Measurements from ENCODE around the gene POM121L2. TPM values are rescaled to one million over a fixed set of nuclear protein-coding genes. Genes with fewer than 3 reads are reported as not detected.

Gene POM121L2
- under 1 TPM in 1 of 2 donors, not detected in 1; 0.11 TPM for total RNA-seq
- long read RNA-seq, result 0 reads

DNA sequence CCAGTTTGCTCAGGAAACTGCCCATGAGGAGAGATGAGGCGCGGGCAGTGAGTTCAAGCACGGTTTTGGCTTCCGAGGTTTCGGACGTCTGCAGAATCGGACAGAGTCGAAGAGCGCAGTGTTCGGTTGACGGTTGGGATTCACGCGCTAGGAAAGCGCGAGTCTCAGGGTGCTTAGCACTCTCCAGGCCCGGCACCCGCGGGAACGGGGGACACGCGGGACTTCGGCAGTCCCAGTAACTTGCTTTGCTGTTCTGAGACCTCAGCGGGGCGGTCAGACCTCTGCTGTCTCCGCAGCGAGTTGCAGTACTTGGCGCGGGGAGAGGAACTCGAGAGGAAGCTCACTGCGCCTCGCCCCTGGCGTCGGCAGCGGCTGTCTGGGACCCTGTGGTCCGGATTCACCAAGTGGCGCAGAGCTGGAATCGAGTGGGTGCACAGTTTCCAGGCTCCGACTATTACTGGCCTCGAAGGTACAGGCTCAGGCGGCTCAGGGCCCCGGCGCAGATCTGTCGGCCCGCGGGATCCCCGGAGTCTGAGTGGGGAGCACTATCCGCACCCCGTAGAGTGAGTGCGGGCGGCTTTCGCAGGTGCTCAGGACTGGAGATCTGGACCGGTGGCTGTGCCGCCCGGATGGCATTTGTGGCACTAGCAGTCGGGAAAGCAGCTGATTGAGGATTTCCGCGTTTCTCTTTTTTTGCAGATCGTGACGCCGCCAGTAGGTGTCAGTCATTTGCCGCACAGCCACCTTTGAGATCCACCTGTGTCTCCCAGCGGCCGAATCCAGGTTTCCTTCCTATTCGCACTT is at the start of gene POM121L2:
TSS of gene POM121L2 (minus strand) at position 128 of the 804 bp plus-strand sequence. CDS start at position 25, 103 bp downstream.
- ATAC-seq, result peak; percentile 95
- intact Hi-C loops (cut with DNase I, micrococcal nuclease), result no loop called here

DNA sequence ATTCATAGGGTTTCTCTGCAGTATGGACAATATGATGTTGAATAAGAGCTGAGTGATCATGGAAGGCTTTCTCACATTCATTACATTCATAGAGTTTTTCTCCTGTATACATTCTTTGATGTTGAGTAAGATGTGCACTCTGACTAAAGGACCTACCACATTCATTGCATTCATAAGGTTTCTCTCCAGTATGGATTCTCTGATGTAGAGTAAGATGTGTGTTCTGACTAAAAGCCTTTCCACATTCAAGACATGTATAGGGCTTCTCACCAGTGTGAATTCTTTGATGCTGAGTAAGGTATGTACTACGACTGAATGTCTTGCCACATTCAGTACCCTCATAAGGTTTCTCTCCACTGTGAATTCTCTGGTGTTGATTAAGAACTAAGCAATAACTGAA is 47.2 kb upstream of the POM121L2 start:
- ATAC-seq, result no peak
- no peak for DNase-seq
- intact Hi-C loops (cut with DNase I, micrococcal nuclease), result no loop called here

More for the DNA sequence above, at the start of gene POM121L2:
- DNase-seq, result peak; percentile 67 to 82

DNA sequence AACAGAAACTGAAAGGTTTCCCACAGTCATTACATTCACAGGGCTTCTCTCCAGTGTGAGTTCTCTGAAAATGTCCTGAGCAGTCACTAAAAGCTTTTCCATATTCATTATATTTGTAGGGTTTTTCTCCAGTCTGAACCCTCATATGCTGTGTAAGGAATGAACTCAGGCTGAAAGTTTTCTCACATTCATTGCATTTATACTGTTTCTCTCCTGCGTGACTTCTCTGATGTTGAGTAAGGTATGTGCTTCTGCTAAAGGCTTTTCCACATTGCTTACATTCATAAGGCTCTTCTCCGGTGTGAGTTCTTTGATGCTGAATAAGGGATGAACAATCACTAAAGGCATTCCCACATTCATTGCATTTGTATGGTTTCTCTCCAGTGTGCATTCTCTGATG is 46.7 kb upstream of the POM121L2 start:
- DNase-seq (no peak), ATAC-seq (no peak)
- intact Hi-C loops (cut with DNase I, micrococcal nuclease), result no loop called here

DNA sequence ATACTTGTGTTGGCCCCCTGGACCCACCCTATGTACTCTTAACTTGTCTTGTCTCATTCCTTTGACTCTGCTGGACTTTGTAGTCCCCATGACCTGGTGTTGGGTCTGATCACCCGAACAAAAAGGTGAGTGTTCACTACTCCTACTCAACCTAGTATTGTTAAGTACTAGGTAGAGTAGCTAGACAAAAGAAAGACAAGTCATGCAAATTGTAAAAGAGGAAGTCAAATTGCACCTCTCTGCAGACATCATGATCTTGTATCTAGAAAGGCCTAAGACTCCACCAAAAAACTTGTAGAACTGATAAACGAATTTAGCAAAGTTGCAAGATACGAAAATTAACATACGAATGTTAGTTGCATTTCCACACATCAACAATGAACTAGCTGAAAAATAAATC is 40.8 kb upstream of the POM121L2 start:
- intact Hi-C loops (cut with DNase I, micrococcal nuclease), result no loop called here
- ATAC-seq, result no peak
- DNase-seq, result no peak

DNA sequence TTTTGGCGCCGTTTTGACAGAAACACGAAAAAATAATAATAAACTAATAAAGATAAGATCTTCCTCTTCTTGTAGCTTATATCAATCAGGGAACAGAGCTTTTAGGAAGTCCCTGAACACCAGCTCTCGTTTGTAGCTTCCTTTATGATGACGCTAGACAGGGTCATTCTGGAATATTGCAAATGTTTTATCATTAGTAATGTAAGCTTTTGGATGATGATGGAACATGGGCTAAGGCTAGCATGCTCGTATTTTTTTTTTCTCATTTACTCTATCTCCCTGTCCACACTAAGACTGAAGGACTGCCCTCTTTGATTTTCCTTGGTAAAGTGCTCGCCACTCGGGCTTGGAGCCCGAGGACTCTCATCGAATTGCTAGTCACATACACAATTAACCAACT is 22.1 kb upstream of the POM121L2 start:
- DNase-seq (no peak), ATAC-seq (no peak)
- intact Hi-C loops (cut with DNase I, micrococcal nuclease), result no loop called here

DNA sequence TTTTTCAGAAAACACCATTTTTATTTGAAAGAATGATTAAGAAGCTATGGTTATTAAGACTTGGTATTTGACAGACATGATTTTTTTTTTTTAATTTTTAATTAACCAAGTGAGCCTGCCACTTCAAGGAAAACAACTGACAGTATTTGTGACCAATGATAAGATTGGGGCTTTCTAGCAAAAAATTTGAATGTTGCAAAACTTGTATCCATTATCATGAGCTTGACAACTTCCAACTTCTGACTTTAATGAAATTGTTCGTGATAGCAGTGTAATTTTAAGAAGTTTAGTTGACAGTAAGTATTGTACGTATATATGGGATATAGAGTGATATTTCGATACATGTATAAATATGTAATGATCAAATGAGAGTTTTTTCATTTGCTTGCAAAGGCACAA is 21.6 kb upstream of the POM121L2 start:
- intact Hi-C loops (cut with DNase I, micrococcal nuclease), result no loop called here
- DNase-seq (no peak), ATAC-seq (no peak)

DNA sequence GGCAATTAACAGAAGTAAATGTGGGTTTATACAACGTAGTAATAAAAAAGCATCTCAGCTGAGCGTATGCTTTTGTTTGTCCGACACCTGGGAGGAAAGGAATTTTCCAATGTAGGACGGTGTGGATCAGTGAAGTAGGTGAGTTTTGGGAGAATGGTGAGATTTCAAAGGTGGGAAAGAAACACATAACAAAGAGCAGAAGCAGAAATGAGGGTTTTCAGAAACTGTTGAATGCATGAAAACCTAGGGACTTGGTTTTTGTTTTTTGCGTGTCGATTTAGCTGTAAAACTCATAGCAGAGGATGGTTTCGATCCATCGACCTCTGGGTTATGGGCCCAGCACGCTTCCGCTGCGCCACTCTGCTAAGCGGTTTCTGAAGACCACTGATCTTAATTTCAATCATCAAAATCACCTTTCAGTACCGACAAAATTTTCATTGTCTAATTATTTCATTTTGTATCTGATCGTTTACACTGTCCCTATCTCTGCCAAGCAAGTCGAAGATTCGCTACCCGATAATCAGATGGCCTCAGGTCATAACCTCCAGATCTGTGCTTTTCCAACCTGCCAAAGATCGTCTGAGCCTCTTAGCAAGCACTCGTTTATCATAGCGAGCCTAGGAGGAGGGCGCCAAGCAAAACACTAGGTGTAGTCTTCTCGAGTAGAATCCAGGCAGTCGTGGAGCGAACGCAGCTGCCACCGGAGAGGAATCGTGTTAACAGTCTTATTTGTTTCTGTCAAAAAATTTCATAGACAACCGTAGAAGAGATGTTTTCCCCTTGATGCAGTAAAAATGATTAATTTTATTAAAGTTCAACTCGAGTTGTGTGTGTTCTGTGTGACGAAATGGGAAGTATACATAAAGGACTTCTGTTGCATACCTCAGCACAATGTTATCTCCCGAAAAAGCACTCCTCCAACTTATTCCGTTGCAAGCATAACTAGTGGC is 20.9 kb upstream of the POM121L2 start:
- intact Hi-C loops (cut with DNase I, micrococcal nuclease), result no loop called here

DNA sequence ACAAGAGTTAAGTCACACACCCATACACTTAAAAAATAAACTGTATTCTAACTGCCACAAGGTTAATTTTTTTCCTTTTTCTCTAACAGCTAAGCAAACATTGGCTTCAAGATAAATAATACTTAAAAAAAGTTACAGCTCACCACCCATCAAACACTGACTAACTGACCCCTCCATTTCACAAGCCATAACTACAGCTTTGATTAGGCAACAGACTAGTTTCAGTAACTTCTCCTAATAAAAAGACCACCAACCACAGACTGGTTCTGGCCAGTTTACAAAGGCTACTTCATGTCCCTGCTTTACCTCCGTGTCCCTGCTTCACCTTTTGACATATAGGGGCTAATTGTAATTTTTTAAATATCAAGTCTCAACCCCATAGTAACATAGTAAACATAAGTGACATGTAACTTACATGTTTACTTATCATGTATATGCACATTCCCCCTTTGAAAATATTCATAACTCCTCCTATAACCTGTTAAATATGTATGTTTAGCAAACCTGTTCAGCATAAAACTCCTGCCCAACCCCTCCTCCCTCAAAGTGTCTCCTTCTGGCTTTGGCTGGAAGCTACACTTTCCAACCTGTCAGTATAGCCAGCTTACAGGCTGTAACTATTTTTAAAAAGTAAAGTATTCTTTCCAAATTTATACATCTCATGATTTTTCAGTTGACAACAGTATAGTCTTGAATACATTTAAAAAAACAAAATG is 15.1 kb upstream of the POM121L2 start:
- ATAC-seq, result no peak
- intact Hi-C loops (cut with DNase I, micrococcal nuclease), result no loop called here
- no peak for DNase-seq

More for the DNA sequence above, 20.9 kb upstream of the POM121L2 start:
- DNase-seq, result peak in 1 of 2 donors; percentile 5
- no peak for ATAC-seq

DNA sequence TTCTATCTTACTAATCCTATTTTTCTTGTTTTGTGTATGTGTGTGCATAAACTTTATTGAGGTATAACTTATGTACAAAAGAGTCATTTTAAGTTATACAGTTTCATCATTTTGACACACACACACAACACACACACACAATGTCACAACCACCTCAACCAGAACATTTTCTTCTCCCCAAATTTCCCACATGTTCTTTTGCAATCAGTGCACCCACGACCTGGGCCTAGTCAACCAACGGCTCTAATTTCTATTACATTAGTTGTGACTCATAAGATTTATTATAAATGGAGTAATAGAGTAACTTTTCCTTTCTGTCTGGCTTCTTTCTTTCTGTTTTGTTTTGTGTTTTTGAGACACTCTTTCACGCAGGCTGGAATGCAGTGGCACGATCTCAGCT is 9.8 kb upstream of the POM121L2 start:
- ATAC-seq, result no peak
- intact Hi-C loops (cut with DNase I, micrococcal nuclease), result no loop called here
- DNase-seq, result no peak

DNA sequence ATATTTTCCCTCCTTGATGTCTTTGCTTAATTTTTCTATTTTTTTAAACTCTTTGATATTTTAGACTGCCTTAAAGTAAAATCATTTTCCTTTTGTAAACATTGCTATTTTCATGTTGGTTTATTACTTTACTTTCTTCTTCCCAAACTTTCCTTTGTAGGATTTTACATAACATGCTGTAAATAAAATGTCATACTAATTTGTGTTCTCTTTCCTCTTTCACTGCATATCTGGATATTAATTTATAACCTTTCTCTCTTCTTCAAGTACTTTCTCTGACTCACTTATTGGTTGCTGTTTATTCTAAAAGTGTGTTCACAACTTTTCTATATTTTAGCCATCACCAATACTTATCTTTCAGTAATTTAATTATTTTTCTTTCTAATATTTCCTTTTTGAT is 9.3 kb upstream of the POM121L2 start:
- ATAC-seq, result no peak
- intact Hi-C loops (cut with DNase I, micrococcal nuclease), result no loop called here
- DNase-seq, result no peak

DNA sequence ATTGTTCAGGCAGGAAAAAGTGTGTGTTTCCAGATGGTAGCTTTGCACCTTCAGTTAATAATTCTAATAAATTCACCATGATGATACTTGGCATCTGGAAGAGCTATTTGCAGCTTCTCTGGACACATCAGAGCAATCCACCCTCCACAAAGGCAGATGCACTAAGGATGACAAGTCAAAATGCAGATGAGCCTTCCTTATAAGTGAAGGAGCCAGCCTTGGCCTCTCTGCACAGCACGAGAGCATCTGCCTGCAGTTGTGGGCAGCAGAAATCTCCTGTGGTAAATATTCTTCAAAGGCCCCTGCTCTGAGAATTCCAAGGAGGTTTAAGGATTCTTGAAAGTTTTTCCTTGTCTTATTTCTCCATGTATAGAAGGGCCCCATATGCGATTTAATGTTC is 6.9 kb upstream of the POM121L2 start:
- intact Hi-C loops (cut with DNase I, micrococcal nuclease), result no loop called here
- no peak for ATAC-seq
- DNase-seq, result no peak

DNA sequence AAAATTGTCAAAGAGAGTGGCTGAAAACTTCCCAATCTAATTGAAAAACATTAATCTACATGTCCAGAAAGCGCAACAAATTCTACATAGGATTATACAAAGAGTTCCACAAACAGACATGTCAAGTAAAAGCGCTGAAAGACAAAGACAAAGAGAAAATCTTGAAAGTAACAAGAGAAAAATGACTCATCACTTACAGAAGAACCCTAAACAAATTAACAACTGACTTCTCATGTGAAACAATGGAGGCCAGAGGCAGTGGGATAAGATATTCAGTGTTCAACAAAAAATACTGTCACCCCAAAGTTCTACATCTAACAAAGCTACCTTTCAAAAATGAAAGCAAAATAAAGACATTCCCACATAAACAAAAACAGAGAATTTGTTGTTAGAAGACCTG is 2.0 kb upstream of the POM121L2 start:
- DNase-seq, result no peak
- intact Hi-C loops (cut with DNase I, micrococcal nuclease), result no loop called here
- ATAC-seq, result no peak

DNA sequence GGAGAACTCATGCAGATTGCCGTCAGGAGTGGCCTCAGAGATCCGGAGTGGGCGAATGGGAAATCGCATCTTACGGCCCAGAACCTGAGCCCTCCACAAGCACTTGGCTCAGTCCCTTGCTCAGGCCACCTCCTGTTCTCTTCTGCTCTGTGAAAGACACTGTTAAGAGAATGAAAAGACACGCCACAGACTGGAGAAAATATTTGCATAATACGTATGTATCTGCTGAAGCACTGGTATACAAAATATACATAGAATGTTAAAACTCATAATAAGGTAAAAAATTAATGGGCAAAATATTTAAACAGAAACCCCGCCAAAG is 838 bp upstream of the POM121L2 start:
- no peak for ATAC-seq
- intact Hi-C loops (cut with DNase I, micrococcal nuclease), result no loop called here
- no peak for DNase-seq

DNA sequence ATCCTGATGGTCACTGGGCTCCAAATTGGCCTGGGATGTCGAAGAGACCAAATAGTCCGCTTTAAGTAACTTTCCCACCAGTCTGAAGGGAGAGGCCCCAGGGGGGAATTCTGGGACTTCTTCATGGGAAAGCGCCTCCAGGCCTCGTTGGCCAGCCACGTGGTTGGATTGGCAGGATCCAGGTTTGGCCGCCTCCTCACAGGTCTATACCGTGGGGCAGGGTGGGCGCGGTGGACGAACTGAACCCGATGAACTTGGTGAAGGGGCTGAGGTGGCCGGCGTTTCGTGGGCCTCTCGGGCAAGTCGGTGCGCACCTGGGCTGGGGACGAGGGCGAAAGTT is 297 bp downstream of the POM121L2 start:
- intact Hi-C loops (cut with DNase I, micrococcal nuclease), result no loop called here
- DNase-seq (no peak), ATAC-seq (no peak)

DNA sequence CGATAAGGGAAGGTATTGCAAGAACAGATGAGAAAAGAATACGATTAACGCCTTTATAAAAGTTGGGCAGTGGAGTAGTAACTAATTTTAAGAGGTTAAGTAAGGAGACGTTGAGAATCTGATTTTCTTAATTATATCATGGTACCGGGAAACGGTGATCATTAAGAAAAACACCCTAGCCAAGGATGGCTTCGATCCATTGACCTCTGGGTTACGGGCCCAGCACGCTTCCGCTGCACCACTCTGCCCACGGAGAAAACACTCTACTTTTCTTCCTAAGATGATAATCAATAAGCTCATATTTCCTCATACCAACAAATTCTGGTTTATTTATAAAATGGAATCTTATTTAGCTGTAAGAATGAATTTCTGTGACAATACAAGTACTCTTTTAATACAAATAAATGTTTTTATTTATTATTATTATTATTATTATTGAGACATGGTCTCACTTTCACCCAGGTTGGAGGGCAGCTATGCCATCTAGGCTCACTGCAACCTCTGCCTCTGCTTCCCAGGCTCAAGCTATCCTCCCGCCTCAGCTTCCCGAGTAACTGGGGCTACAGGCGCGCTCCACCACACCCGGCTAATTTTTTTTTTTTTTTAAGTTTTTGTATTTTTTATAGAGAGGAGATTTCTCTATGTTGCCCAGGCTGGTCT is 8.3 kb downstream of the POM121L2 start:
- intact Hi-C loops (cut with DNase I, micrococcal nuclease), result no loop called here
- ATAC-seq (no peak), DNase-seq (no peak)

DNA sequence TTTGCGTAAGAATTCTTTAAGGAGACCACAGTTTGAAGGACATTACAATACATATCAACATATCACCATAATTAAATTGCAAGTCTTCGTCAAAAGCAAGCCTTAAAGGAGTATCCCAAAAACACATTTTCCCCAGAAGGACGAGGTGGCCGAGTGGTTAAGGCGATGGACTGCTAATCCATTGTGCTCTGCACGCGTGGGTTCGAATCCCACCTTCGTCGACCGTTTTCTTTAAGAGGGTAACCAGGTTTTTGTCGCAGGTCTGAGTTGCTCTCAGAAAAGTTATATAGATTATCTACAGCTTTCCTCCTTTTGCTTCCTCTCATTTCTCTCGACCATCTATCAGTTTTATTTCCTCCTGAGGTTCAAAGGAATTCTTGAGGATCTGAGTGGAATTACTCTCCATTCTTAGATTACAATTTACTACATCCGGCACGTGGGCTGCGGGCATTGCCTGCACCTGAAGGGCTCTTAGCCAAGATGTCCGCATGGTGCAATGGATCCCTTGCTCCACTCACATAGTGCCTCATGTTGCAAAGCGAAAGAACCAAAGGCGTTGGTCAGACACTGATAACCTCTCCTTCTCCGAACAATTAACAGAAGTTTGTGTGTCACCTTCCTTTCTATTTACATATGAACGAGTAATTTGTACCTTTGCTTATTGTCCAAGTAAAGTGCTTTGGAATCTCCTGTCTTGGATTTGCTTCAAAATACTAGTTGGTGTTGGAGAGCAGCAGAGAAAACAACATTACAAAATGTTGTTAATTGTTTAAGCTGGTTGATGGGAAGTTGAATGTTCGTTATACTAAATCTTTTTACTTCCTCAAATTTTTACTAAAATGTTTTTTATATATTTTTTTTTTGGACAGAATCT is 14.0 kb downstream of the POM121L2 start:
- no peak for DNase-seq
- no peak for ATAC-seq
- intact Hi-C loops (cut with DNase I, micrococcal nuclease), result no loop called here

DNA sequence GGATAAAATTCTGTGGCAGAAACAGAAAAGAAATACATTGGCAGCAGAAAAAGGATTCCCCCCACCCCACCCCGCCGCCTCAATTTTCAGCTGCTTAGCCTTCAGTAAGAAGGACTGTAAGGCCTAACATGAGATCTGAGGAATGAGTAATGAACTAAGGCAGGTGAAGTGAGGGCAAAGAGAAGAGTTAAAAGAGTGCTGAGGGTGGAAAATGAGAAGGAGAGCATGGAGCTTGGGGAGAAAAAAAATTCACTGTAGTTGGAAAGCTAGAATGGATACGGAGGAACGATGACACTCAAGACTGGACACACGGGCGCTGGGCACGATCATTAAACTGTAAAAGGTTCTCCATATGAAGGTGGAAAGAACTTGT is 14.6 kb downstream of the POM121L2 start:
- no peak for ATAC-seq
- no peak for DNase-seq
- intact Hi-C loops (cut with DNase I, micrococcal nuclease), result no loop called here

DNA sequence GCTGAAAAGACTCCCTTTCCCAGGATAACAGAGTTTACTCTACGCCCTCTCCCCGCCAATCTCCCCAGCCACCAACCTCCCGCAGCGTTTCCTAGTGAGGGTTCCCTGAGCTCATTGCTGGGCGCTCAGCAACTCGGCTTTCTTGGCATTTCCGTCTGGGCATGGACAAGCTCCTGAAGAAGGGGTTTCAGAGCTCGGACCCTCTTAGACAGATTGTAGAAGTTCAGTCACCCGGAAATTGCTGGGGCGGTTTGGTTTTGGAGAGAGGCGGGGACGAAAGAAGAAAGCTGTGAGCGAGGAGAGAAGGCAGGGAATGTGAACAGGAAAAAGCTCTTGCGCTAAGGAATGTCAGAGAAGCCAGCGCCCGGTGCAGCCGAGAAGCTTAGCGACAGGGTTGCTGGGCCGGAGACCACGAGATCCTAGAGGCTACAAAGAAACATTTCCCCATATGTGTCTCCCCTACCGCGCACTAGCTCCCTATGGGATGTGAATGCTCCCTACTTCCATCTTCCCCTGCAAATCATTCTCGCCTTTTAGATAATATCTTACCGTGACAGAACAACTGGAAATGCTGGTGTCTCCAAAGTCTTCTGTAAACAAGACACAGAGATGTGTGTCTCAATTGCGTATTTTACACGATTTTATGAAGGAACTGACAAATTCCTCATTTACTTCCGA is 15.8 kb downstream of the POM121L2 start:
- intact Hi-C loops (cut with DNase I, micrococcal nuclease), result no loop called here
- peak; percentile 50 for ATAC-seq
- DNase-seq, result no peak
